Dermis microvascular lymphatic vessel endothelial cell (primary cell): ENCODE data around the gene C22orf15. TPM values are rescaled to one million over a fixed set of nuclear protein-coding genes. Genes with fewer than 3 reads are reported as not detected.

Source experiments
- total RNA-seq: library from RNA; depleted of rRNA; stranded (reverse); fragments of >200 nt; gene quantifications from 2 replicates; pipeline ENCODE4 v1.2.1, GENCODE V29; 2014

The C22orf15 gene
- total RNA-seq, 1 donor from 2014 or later, result 0.64 TPM

Other genes with a start within 250 kb of the C22orf15 start
- gene IGLL1, start 182.7 kb upstream of the C22orf15 start, total RNA-seq, result not detected in 2 replicates
- gene DRICH1, start 130.7 kb upstream of the C22orf15 start, total RNA-seq, result 0.13 TPM in 1 of 2 replicates, not detected in the other
- not detected in 2 replicates for gene RGL4, start 72.0 kb upstream of the C22orf15 start, total RNA-seq
- gene ZNF70, start 11.9 kb upstream of the C22orf15 start, total RNA-seq, result 1.4 and 1.9 TPM in 2 replicates
- 0.13 TPM in 1 of 2 replicates, not detected in the other for gene VPREB3, start 8.6 kb upstream of the C22orf15 start, total RNA-seq
- 7.4 and 15.2 TPM in 2 replicates for gene CHCHD10, start 5.0 kb downstream of the C22orf15 start, total RNA-seq
- 5.3 and 6.8 TPM in 2 replicates for gene MMP11, start 9.9 kb downstream of the C22orf15 start, total RNA-seq
- 19.1 and 24.4 TPM in 2 replicates for gene SMARCB1, start 24.0 kb downstream of the C22orf15 start, total RNA-seq
- 0.76 and 1.2 TPM in 2 replicates for gene DERL3, start 76.0 kb downstream of the C22orf15 start, total RNA-seq
- 4.6 and 5.3 TPM in 2 replicates for gene SLC2A11, start 94.9 kb downstream of the C22orf15 start, total RNA-seq
- gene MIF, start 131.4 kb downstream of the C22orf15 start, total RNA-seq, result 256 and 348 TPM in 2 replicates
- gene GSTT2B, start 198.2 kb downstream of the C22orf15 start, total RNA-seq, result 5.4 and 7.0 TPM in 2 replicates
- gene DDTL, start 203.9 kb downstream of the C22orf15 start, total RNA-seq, result 5.2 and 6.2 TPM in 2 replicates
- 108 and 138 TPM in 2 replicates for gene DDT, start 211.5 kb downstream of the C22orf15 start, total RNA-seq
- 0.13 and 1.1 TPM in 2 replicates for gene GSTT2, start 217.1 kb downstream of the C22orf15 start, total RNA-seq
- gene GSTT4, start 242.5 kb downstream of the C22orf15 start, total RNA-seq, result not detected in 2 replicates
- gene CABIN1, start 248.3 kb downstream of the C22orf15 start, total RNA-seq, result 18.4 and 23.9 TPM in 2 replicates